LHCN-M2 (cell line): ENCODE data around the gene CTIF. TPM values are rescaled to one million over a fixed set of nuclear protein-coding genes. Genes with fewer than 3 reads are reported as not detected.

Experiments used
- DNase-seq: peaks from one replicate; pipeline ENCODE4 v3.0.0-alpha.2; 2012; ENCODE audit warnings: low read depth
- total RNA-seq: library from RNA; depleted of rRNA; stranded (reverse); fragments of >200 nt; gene quantifications from 2 replicates; pipeline ENCODE4 v1.2.3, GENCODE V29; 2014

CTIF gene
- total RNA-seq, 1 experiment from 2014 or later: 18.1 TPM

DNA sequence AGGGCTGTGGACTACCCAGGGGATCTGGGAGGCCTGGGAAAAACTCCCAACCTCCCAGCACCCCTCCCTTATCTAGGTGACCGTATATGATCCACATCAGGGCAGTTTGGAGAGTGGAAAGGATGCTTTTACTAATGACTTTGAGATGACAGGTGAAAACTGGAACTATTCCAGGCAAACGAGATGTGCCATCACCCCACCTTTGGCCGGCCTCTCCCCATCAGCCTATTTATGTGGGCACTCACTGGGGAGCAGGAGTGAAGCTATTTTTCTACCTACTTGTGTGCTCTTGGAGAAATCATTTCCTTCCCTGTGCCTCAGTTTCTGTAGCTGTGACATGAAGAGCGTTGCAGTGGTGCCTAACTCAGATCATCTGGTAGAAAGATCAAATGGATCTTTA is 304.8 kb downstream of the CTIF start:
- no peak for DNase-seq

DNA sequence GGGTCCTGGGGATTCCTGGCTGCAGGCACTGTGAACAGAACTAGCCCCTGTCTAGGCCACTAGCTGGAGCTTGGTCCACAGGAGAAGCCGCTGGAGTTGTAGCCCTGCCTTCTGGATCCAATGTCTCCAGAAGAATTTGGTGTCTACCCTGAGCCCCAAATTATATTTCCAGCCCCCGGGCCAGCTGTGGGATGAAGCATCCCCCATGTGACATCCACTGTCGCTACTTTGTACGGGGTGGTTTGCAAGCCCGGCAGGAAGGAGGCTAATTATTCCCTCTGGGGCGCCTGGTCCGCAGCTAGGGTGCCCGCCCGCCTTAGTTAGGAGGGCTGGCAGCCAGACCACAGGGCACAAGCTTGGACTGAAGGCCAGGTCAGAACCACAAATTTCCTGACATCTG is 305.4 kb downstream of the CTIF start:
- DNase-seq: no peak

DNA sequence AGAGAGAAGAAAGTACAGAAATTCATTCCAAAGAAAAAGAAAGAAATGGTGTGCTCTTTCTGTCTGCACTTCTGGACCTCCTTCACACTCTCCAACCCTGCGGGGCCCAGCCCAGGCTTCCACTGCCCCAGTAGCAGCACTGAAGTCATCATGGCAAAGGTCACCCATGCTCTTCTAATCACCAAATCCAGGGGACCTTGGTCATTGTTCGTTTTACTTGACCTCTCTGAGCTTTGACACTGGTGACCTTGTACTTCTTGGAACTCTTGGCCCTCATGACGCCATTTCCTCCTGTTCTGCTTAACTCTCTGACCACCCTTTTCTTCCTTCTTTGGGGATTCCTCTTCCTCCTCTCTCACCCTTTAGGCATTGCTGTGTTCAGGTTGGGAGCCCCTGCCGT is 306.3 kb downstream of the CTIF start:
- no peak for DNase-seq

DNA sequence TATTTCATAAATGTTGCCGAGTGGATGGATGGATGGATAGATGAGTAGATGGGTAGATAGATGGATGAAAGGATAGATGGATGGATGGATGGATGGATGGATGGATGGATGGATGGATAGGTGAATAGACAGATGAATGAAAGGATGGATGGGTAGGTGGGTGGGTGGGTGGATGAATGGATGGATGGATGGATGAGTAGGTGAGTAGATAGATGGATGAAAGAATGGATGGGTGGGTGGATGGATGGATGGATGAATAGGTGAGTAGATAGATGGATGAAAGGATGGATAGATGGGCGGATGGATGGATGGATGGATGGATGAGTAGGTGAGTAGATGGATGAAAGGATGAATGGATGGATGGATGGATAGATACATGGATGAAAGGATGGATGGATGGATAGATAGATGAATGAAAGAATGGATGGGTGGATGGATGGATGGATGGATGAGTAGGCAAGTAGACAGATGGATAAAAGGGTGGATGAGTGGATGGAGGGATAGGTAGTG is 307.6 kb downstream of the CTIF start:
- DNase-seq: no peak

DNA sequence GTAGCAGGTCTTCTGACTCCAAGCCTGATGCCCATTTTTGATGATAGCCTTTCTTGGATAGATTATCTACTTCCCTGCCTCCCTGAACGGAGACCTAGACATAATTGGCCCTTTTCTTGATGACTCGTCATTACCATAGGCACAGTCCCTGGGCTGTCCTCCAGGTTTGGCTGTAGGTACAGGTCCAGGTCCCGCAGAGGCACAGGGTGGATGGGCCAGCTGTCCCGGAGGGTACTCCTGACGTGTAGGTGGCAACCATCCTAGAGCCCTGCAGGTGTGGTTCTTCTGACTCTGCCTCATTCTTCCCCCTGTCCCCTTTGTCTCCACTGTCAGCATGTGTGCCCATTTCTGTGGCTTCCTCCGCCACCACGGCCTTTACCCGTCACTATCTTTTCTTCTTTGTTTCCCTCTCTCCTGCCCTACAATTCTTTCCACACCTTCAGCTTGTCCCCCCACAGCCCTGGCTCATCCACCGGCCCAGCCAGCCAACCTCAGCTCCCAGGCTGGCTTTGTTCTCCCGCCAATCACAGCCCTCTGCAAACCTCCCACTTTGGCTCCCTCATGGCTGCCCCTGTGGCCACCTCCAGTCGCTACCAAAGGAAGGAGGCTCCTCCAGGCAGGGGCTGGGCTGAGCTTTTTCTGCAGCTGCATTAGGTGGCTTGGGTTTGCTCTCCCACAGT is 309.1 kb downstream of the CTIF start:
- DNase-seq: no peak

DNA sequence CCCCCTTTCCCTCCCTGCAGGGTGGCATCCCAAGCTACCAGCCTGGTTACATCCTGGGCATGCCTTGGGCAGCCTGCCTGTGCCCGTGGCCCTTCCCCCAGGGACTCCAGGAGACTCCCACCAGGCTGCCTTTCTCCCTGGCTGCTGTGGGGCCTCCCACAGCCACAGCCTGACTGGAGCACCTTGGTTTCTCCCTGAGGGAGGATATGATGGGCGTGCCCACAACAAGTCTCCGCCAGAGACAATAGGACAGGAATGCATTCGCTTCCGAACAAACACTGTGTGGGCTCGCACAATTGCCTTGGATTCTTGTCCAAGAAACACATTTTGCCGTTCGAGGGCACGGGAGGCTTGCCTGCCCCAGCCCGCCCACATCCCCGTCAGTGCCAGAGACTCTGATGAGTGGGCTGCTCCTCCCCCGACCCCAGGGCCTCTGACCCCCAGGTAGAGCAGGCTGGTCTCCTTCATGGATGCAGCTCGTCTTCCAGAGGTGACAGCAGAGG is 309.9 kb downstream of the CTIF start:
- no peak for DNase-seq

DNA sequence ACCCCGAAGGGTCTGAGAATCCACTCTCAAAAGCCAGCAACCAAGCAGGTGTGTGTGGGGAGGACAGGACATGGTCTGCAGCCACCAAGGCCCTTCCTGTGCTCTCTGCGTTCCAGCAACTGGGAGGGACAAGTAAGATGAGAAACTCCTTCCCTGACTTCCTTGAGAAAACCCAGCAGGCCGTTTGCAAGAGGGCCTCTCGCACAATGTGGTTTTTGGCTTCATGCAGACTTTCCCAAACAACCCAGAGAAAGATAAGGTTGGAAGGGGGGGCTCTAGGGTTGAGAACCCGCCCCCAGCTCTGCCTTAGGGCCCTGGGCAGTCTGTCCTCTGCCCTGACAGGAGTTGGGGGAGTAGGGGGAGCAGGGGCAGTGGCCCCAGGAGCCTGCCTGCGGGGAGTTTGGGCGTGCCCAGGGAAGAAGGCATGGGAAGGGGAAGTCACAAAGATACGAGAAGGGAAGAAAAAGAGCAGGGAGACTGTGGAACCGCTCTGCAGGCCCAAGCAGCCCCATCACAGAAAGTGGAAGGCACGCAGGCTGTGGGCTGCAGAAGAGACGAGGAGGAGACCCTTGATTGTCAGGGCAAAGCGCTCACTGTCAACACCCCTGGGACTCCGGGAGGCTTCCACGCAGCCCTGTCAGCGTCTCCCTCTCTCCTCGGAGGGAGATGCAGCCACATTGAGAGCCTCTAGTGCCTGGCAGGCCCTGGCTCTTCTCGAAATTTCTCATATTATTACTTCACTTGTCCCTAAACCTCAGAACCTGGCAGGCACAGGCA is 312.2 kb downstream of the CTIF start:
- DNase-seq: no peak

DNA sequence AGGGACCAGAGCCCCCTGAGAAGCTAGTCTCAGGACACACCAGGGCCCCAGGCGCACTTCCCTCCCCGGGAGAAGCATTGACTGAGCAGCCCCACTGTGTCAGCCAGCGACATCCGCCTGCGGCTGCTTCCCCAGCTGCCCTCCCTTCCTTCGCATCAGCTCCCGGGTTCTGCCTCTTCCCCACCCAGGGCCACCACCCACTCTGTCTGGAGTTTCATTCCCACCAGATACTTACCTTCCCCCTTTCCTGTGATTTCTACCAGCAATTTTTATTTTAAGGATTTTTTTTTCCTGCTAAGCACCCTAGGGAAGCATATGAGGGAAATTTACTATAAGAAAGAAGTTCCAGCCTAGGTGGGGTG is 312.7 kb downstream of the CTIF start:
- no peak for DNase-seq

DNA sequence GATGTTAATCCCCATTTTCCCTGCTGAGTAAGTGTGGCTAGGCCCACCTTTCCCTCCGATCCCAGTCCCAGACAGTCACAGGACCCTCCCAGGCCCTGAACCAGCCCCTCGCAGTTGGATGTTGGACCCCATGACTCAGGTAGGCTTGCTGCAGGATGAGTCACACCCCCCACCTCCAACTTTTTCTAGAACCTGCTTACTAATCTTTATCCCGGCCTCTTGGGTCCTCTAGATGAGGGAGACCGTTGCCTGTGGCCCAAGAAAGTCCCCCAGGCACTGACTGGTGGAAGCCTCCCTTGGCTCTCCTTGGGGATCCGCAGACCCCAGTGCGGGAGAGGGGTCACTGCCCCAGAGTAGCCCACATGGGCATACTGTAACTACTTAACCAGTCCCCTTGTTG is 313.5 kb downstream of the CTIF start:
- no peak for DNase-seq

DNA sequence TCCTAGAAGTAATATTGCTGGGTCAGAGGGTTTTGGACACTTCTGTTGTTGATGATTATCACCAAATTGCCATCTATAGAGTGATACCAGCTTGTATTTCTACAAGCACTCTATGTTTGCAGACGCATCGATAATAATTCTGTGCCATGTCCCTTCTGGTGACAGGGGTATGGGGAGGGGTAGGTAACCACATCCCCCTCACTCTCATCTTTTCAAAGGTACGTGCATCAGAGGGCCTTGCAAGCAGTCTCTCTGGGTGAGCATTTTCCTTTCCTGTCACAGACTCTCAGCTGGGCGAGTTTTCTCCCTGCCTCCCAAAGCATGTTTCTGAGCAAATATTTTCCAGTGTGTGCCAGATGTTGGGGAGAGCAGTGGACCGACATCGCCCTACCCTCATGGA is 314.0 kb downstream of the CTIF start:
- no peak for DNase-seq

DNA sequence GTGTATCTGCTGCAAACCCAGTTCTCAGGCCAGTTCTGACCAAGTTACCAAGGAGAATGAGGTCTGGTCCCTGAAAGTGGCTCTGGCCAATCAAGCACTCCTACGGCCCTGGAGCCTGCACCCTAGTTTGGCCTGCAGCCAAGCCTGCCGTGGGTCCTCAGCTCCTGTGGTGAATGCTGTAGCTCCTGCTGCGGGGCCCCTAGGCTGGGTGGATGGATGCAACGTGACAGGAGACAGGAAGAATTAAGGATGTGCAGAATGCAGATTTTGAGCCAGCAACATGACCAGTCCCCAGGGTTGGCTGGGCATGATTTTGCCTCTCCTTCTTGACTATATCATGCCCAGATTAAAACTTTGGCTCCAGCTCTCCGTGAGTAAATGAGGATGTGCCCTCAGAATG is 314.8 kb downstream of the CTIF start:
- no peak for DNase-seq

DNA sequence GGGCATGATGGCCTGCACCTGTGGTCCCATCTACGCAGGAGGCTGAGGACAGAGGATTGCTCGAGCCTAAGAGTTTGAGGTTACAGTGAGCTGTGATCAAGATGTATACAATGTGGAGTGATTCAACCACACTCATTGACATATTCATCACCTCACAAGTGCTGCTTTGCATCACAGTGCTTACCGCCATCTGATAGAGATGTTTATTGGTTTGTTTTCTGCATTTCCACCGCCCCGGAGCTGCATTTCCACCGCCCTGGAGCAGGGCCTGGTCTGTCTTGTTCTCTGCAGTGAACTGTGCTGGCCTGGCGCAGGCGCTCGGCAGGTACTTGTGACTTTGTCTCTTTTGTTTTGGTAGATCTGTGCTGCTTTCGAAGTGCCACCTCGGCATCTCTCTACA is 315.9 kb downstream of the CTIF start:
- DNase-seq: no peak

DNA sequence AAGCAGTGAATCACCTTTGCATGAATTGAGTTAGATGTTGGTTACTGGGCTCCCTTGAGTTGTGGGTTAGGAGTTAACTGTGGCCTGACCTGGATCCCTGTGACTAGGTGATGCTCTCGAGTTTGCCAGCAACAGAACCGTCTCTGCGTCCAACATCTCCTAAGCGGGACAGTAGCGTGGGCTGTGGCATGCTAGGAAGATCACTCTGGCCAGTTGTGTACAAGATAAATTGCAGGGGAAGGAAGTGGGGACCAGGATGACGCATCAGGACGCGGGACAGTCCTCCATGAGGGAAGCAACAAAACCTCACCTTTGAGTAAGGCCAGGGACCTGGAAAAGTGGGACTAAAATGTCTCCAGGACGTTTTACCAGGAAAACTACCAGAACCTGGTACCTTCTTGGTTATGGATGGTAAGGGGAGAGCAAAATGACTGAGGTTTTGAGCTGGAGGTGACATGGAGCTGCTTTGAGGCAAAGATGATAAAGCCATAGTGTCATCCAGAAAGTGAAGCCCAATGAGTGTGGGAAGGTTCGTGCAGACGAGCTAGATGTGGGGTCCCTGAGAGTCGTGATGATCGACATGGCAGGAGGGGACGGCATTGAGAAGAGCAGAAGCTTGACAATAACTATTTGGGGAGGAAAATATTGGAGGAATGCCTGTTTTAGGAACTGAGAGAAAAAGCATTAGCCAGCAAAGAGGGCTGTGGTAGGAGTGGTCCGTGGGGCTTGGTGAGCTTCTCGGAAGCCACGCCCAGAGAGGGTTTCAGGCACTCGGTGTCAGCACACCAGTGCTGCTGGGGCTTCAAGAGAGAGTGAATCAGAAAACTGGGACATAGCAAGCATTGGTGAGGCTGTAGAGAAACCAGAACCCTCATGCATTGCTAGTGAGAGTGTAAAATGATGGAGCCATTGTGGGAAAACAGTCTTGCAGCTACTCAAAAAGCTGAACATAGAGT is 316.9 kb downstream of the CTIF start:
- no peak for DNase-seq

DNA sequence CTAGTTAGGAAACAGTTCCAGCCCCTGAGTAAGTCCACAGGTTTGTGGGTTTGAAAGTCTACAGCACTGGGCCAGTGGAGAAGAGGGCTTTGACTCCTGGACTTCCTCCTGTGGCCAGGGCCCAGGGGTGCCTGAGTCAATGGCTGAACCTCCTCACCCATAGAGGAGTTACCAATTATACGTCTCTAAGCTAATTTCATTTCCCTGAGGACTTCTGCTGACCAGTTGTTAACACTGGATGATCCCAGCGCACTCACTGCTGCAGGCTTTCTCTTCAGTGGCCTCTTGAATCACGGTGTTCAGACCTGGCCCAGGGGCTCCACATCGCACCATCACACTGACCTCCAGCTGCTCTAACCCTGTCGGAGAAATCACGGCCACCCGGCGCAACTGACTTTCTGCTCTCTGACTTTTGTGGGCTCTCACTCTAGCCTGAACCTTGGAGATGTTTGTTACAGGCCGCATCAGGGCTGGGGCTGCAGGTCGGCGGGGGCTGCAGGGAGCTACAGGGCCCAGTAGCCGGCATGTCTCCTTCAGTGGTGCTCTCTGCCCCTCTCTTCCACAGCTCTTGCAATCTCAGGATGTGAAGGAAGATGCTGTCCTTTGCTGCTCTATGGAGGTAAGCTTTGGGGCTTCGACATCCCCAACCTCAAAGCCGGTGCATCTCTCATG is 318.3 kb downstream of the CTIF start:
- no peak for DNase-seq

DNA sequence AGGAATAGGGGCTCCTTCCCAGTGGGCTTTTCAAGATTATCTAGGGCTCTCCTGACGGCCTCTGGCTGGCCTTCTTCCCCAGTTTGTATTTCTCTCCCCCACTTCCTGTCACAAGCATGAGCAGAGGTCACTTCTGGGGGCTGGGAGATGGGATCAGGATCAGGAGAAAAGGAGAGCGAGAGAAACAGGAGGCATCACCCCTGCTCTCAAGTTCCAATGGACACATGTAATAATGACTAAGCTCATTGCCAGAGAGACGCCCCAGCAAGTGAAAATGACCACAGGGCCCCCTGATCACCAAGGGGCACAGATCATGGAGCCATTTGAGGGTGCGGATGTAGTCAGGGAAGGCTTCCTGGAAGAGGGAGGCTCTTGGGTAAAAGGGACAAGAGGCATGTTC is 319.8 kb downstream of the CTIF start:
- DNase-seq: no peak

DNA sequence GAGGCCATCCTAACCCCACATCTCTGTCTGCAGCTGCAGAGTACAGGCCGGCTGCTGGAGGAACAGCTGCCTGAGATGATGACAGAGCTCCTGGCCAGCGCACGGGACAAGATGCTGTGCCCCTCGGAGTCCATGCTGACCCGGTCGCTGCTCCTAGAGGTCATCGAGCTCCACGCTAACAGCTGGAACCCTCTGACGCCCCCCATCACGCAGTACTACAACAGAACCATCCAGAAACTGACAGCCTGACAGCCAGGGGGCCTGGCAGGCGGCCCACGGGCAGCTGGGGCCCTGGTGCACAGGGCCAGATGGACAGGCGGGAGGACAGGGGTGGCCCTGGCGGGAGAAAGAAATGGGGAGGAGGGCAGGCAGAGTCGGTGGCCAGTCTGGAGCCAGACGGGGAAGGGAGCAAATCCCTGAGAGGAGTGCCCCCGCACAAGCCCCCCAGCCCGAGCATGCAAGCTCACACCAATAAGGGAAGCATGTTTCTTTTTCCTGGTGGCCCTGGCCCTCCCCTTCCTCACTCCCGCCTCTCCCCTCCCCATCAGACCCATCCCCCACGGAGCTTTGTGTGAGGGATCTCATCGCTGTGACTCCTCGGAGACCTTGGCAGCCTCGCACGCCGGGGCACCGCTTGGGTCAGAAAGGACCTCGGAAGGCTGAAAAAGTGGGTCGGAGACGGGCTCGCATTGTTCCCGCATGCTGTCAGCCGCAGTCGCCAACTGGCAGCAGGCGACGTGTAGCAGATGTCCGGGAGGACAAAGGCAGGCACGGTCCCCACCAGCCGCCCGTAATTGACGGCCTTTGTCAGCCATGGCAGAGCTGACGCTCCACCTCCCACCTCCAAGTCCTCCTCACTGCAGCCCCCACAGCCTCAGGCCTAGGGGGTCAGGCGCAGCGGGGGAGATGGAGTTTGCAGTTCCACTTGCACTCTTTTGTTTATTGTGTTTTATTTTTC is 320.8 kb downstream of the CTIF start:
- DNase-seq: no peak

DNA sequence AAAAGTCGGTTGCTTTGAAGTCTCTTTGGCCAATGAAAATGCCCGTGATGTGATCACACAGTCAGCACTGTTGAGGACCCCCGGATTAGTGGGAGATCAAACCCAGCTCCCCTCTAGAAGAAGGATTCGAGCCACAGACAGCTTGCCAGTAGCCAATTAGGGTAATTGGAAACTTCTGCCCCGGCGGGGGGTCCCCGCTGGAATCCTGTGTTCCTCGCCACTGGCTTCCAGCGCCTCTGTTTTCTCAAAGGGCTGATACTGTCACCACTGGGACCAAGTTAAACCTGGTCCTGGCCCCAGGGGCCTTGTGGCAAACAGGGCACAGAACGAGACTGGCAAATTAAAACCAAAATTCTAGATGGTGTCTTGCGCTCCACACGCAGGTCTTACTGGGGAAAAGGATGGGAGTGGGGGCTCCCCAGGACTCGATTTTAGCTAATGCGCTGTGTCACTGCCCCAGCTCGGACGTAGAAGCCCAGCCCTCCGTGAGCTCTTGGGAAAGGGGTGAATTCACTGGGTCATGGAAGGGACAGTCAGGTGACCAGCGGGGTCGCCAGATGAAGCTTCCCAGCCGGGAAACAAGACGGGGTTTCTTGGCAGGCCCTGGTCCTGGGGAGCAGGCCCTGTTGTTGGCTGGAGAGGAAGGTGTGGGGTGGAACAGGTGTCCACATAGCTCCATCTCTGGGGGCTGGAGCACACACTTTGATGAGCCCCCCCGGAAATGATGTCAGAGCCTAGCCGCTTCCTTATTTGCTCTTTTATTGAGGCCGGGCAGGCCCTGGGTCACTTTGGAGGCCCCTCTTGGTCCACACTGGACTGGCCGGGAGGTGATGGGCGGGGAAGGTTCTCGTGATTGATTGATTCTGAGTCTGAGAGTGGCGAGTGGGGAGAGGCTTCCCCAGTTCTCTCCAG is 321.7 kb downstream of the CTIF start:
- no peak for DNase-seq

DNA sequence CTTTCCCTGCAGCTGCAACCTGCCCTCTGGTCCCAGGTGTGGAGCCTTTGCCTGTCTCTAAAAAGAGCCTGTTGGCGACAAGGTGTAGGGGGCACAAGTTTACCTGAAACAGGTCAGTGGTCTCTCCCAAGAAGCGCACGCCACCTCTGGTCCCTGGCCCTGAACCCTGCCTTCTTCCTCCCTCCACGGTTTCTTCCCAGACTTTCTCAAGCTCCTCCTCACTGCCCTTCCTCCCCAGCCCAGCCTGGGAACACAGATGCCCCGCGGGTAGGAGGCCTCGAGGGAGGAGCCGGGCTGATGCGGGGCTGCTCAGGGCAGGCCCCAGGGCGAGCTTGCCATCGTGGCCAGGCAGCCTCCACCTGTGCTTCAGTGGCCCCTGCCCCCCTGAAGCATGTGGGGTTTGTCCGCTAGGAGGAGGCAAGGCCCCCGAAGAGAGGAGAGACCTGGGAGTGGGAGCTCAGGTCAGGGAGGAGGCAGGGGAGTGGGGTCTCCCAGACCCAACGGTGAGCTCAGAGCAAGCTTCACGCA is 322.4 kb downstream of the CTIF start:
- no peak for DNase-seq

DNA sequence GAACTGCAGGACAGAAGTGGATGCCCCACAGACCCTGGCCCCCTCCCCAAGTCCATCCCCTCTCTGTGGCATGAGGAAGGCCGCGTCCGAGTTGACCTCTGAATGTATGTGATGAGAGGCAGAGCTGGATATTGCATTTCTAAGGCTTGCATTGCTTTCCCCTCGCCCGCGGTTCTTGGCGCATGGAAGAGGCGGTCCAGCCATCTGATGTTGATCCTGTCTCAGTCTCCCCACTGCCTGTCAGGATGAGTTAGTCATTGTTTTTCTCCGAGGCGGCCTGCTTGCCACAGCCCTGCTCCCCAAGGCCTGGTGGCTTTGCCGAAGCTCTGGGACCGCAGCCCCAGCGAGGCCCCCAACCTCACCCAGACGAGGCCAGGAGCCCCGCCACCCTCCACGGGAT is 323.3 kb downstream of the CTIF start:
- DNase-seq: no peak
